PC-9 (cell line): ENCODE data around the gene ADAMTS19. TPM values are rescaled to one million over a fixed set of nuclear protein-coding genes. Genes with fewer than 3 reads are reported as not detected.

Source experiments
- BruUV-seq: library from RNA; stranded (reverse); fragments of 400-500 nt; replicated peaks from 2 replicates; lab custom pipeline; 2021; lab: Mats Ljungman, UMichigan
- CTCF ChIA-PET: fragments of 300-600 bp; sonication (Branson Sonifier 250); formaldehyde crosslinking; loops from one replicate; lab custom pipeline; 2022; ENCODE audit warnings: antibody characterized with exemption; lab: Charles Lee
- POLR2A ChIA-PET: fragments of 300-600 bp; sonication (Branson Sonifier 250); formaldehyde crosslinking; loops from one replicate; lab custom pipeline; 2022; ENCODE audit warnings: antibody characterized with exemption; ENCODE audit not compliant: unreplicated experiment; lab: Charles Lee
- DNase-seq, 2 experiments: peaks; one replicate each; pipeline versions ENCODE4 v3.0.0 to v3.0.0-alpha.2; 2015 to 2022; ENCODE audit warnings: mixed read lengths in 1 of 2
- H2AFZ ChIP-seq: fragments of 200-600 bp; sonication (generic); 2 replicates; pipeline ENCODE4 v1.8.1; 2017; ENCODE audit warnings: antibody characterized with exemption
- H3F3A ChIP-seq: fragments of 200-600 bp; sonication (generic); 2 replicates; pipeline ENCODE4 v1.8.1; 2017; ENCODE audit warnings: antibody characterized with exemption, mild to moderate bottlenecking, low read depth; ENCODE audit not compliant: insufficient read depth
- H3K27ac ChIP-seq: fragments of 200-600 bp; sonication (generic); 2 replicates; pipeline ENCODE4 v1.6.1; 2016; ENCODE audit warnings: mixed run types
- H3K27me3 ChIP-seq: fragments of 200-600 bp; sonication (generic); 2 replicates; pipeline ENCODE4 v1.6.1; 2016; ENCODE audit warnings: low read depth, mixed run types; ENCODE audit not compliant: insufficient read depth
- H3K36me3 ChIP-seq: fragments of 200-600 bp; sonication (generic); 2 replicates; pipeline ENCODE4 v1.6.1; 2016; ENCODE audit warnings: low read depth, mixed run types
- H3K4me1 ChIP-seq: fragments of 200-600 bp; sonication (generic); replicated peaks from 2 replicates; pipeline ENCODE4 v1.6.1; 2016; ENCODE audit warnings: mixed run types; ENCODE audit not compliant: insufficient read depth
- H3K4me2 ChIP-seq: fragments of 200-600 bp; sonication (generic); 2 replicates; pipeline ENCODE4 v1.6.1; 2017; ENCODE audit warnings: mixed run types
- H3K4me3 ChIP-seq: fragments of 200-600 bp; sonication (generic); 2 replicates; pipeline ENCODE4 v1.6.1; 2016; ENCODE audit warnings: mixed run types
- H3K79me2 ChIP-seq: fragments of 200-600 bp; sonication (generic); 2 replicates; pipeline ENCODE4 v1.6.1; 2017; ENCODE audit warnings: low read depth, mixed run types
- H3K9me2 ChIP-seq: fragments of 200-600 bp; sonication (generic); 2 replicates; pipeline ENCODE4 v1.8.1; 2017; ENCODE audit warnings: mild to moderate bottlenecking; ENCODE audit not compliant: insufficient read depth
- H3K9me3 ChIP-seq: fragments of 200-600 bp; sonication (generic); 2 replicates; pipeline ENCODE4 v1.8.1; 2016; ENCODE audit warnings: low read depth; ENCODE audit not compliant: insufficient read depth
- H4K20me1 ChIP-seq: fragments of 200-600 bp; sonication (generic); 2 replicates; pipeline ENCODE4 v1.8.1; 2017; ENCODE audit not compliant: insufficient read depth
- EZH2 ChIP-seq: fragments of 200-600 bp; sonication (generic); IDR thresholded peaks from 2 replicates; pipeline ENCODE4 v1.8.0; 2017; ENCODE audit warnings: antibody characterized with exemption, low read depth
- intact Hi-C: fragments of 100-400 bp; cut with micrococcal nuclease; formaldehyde crosslinking; loops from one replicate; pipeline ENCODE4 v1.10.0; 2022; ENCODE audit not compliant: unreplicated experiment
- total RNA-seq: library from RNA; stranded (reverse); gene quantifications from 2 replicates; pipeline ENCODE4 v1.2.3, GENCODE V29; 2021
- TF ChIP-seq, protein P1 (sequence below): fragments of 200-600 bp; sonication (generic); conservative IDR thresholded peaks from 2 replicates; pipeline ENCODE4 v1.6.1; 2017; ENCODE audit warnings: mixed run types, antibody characterized with exemption, mild to moderate bottlenecking, moderate library complexity

Gene ADAMTS19
- total RNA-seq, 1 experiment from 2014 or later: not detected

DNA sequence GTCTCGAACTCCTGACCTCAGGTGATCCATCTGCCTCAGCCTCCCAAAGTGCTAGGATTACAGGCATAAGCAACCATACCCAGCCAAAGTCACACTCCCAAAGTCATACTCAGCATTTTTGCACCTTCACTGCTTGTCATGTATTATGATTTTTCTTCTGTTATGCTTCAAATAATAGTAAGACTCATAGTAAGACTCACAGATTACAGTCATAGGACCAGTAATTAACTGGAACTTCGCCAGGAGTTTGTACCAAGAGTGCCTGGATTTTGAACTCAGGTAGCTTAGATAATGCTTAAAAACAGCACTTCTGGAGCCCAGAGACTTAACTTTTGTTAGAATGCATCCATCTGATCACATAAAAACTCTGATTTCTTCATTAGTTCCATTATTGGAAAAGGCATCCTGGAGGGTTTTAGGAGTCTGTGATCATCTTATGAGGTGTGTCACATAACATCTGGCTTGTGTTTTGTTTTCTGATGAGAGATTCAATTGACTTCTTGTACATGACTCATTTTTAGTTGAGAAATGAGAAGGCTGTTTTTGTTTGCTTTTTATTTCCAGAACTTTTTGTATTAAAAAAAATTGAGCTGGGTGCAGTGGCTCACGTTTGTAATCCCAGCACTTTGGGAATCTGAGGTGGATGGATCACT, 131.5 kb downstream of the ADAMTS19 start:
- no peak overlapping the region for H3K4me2 ChIP-seq
- H3K36me3 ChIP-seq: no peaks in the 10 kb centered on the region
- no peak overlapping the region for H3K27ac ChIP-seq
- ChIA-PET CTCF (no interaction called here), POLR2A (no interaction called here)
- TF ChIP-seq, protein P1, sequence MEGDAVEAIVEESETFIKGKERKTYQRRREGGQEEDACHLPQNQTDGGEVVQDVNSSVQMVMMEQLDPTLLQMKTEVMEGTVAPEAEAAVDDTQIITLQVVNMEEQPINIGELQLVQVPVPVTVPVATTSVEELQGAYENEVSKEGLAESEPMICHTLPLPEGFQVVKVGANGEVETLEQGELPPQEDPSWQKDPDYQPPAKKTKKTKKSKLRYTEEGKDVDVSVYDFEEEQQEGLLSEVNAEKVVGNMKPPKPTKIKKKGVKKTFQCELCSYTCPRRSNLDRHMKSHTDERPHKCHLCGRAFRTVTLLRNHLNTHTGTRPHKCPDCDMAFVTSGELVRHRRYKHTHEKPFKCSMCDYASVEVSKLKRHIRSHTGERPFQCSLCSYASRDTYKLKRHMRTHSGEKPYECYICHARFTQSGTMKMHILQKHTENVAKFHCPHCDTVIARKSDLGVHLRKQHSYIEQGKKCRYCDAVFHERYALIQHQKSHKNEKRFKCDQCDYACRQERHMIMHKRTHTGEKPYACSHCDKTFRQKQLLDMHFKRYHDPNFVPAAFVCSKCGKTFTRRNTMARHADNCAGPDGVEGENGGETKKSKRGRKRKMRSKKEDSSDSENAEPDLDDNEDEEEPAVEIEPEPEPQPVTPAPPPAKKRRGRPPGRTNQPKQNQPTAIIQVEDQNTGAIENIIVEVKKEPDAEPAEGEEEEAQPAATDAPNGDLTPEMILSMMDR: no peak
- TF ChIP-seq EZH2: no peak
- no peaks in the 10 kb centered on the region for H3F3A ChIP-seq
- no peaks in the 10 kb centered on the region for H4K20me1 ChIP-seq
- no peaks in the 10 kb centered on the region for H3K79me2 ChIP-seq
- intact Hi-C loops: no loop called here
- no peaks in the 10 kb centered on the region for H3K9me2 ChIP-seq
- H3K9me3 ChIP-seq: no peaks in the 10 kb centered on the region
- no peaks in the 10 kb centered on the region for H3K4me1 ChIP-seq
- no peak overlapping the region for H2AFZ ChIP-seq
- no peak for DNase-seq
- BruUV-seq: no TSS peak
- H3K4me3 ChIP-seq: no peak overlapping the region
- no peaks in the 10 kb centered on the region for H3K27me3 ChIP-seq

DNA sequence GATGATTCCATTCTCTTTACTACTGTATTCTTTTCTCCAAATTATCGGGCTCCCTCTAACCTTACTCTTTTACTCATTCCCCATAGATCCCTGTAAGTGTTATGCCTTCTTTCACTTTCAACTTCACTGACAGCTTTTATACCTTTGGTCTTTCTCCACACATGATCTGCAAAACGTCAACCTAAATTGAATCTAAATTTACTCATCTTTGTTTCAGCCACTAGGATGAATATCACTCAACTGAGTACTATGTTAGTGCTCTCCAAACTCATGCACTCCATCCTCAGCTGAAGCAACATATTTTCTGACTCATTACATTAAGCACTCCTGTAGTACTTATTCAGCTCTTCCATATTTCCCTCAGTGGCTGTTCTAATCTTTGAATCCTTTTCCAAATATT, 133.4 kb downstream of the ADAMTS19 start:
- H3K27me3 ChIP-seq: no peaks in the 10 kb centered on the region
- H3K27ac ChIP-seq: no peak overlapping the region
- no peaks in the 10 kb centered on the region for H3K79me2 ChIP-seq
- H3K4me2 ChIP-seq: no peak overlapping the region
- no peak overlapping the region for H2AFZ ChIP-seq
- no TSS peak for BruUV-seq
- TF ChIP-seq, protein P1: no peak
- no peak for TF ChIP-seq EZH2
- H4K20me1 ChIP-seq: no peaks in the 10 kb centered on the region
- no peak overlapping the region for H3K4me3 ChIP-seq
- H3K4me1 ChIP-seq: no peaks in the 10 kb centered on the region
- ChIA-PET POLR2A (no interaction called here), CTCF (no interaction called here)
- H3F3A ChIP-seq: no peaks in the 10 kb centered on the region
- no peaks in the 10 kb centered on the region for H3K9me3 ChIP-seq
- no peaks in the 10 kb centered on the region for H3K9me2 ChIP-seq
- no peaks in the 10 kb centered on the region for H3K36me3 ChIP-seq
- no peak for DNase-seq
- intact Hi-C loops: no loop called here

DNA sequence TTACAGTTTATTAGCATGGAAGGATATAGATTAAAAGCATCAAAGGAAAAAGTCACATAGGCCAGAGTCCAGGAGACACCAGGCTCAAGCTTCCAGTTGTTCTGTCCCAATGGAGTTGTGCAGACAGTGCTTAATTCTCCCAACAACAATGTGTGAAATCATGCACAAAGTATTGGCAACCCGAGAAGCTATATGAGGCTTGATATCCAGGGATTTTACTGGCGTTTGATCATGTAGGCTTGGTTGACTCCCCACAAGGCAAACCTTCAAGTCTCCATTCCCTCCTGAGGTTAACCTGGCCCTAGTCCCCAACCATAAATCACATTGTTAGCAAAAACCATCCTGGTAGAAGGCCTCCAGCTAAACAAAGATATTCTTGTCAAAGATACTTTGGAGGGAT, 141.5 kb downstream of the ADAMTS19 start:
- POLR2A ChIA-PET: no interaction called here
- Histone ChIP-seq H3K9me2 (no peaks in the 10 kb centered on the region), H3K27ac (no peak overlapping the region), H3K4me1 (no peaks in the 10 kb centered on the region), H3K9me3 (no peaks in the 10 kb centered on the region), H3F3A (no peaks in the 10 kb centered on the region), H3K4me2 (no peak overlapping the region), H2AFZ (no peak overlapping the region), H4K20me1 (no peaks in the 10 kb centered on the region), H3K36me3 (no peaks in the 10 kb centered on the region), H3K4me3 (no peak overlapping the region), H3K79me2 (no peaks in the 10 kb centered on the region), H3K27me3 (no peaks in the 10 kb centered on the region)
- TF ChIP-seq, protein P1: no peak
- CTCF ChIA-PET: no interaction called here
- intact Hi-C loops: no loop called here
- DNase-seq: no peak
- BruUV-seq: no TSS peak
